GM13976 (cell line): ENCODE measurements around the gene CPT1B.

Experiments used
- DNase-seq: peaks from one replicate; pipeline ENCODE4 v3.0.0; 2012; ENCODE audit warnings: low spot score
- in situ Hi-C: fragments of 300-500 bp; cut with MboI; formaldehyde crosslinking; loops from one replicate; pipeline ENCODE4 v1.12.0; 2022; ENCODE audit warnings: low sequenced_read_pairs, mixed read lengths, inconsistent platforms; ENCODE audit not compliant: unreplicated experiment
- TF ChIP-seq, protein P1 (sequence below): IDR thresholded peaks from 2 replicates; pipeline ENCODE4 v1.5.1; 2012; ENCODE audit warnings: borderline replicate concordance, mild to moderate bottlenecking; ENCODE audit not compliant: insufficient read depth; ENCODE audit errors: extremely low read depth, missing control alignments, control extremely low read depth

The CPT1B gene

DNA sequence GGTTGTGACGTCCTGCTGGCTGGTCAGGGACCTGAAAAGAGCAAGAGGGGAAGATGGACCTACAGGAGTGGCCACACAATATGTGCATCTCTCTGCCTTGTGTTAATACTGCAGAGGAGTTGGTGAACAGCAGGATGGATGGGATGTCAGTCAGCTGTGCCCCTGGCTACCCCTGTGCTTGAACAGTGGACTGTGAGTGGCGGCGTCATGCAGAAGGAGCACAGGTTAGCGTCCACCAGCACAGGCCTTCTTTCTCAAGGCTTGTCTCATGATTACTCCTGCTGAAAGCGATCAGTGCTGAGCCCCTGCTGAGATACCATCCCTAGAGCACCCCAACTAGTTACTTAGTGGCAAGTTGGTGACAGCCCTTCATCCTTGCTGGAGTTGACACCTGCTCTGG lies 8.2 kb upstream of the CPT1B start:
- no peak for DNase-seq
- TF ChIP-seq, protein P1, sequence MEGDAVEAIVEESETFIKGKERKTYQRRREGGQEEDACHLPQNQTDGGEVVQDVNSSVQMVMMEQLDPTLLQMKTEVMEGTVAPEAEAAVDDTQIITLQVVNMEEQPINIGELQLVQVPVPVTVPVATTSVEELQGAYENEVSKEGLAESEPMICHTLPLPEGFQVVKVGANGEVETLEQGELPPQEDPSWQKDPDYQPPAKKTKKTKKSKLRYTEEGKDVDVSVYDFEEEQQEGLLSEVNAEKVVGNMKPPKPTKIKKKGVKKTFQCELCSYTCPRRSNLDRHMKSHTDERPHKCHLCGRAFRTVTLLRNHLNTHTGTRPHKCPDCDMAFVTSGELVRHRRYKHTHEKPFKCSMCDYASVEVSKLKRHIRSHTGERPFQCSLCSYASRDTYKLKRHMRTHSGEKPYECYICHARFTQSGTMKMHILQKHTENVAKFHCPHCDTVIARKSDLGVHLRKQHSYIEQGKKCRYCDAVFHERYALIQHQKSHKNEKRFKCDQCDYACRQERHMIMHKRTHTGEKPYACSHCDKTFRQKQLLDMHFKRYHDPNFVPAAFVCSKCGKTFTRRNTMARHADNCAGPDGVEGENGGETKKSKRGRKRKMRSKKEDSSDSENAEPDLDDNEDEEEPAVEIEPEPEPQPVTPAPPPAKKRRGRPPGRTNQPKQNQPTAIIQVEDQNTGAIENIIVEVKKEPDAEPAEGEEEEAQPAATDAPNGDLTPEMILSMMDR = no peak
- in situ Hi-C loops = no loop called here

DNA sequence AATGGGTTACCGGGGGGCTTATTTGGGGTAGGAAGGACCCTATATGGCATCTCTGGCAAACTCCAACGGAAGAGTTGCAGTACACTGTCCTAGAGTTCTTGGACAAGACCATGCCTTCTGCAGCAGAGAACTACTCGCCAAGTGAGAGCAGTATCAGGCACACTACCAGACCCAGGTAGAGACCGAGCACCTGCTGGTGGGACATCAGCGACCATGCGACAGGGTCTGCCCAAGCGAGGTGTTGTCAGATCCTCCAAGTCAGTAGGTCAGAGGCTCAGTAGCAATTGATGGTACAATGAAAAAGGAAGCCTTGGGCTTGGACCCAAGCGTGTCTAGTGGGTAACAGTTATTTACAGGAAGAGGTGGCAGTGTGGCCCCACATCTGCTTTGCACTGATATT lies 7.6 kb upstream of the CPT1B start:
- DNase-seq = no peak
- in situ Hi-C loops = no loop called here
- TF ChIP-seq, protein P1 = no peak

DNA sequence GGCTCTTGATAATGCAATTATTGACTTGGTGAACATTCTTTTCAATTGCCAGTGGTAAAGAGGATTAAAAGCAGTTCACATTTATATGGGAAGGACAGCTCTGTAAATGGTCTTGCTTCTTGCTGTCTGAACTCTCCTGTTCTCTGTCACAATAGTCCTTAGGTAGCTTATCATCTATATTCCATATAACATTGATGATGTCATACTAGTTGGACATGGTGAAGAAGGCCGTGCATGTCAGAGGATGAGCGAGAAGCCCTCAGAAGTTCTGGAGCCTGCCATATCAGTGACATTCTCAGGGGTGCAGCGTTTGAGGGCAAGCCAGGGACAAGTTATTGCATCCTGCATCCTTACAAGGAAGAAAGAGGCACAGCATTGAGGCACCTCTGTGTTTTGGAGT lies 7.0 kb upstream of the CPT1B start:
- TF ChIP-seq, protein P1 = no peak
- in situ Hi-C loops = no loop called here
- DNase-seq = no peak

DNA sequence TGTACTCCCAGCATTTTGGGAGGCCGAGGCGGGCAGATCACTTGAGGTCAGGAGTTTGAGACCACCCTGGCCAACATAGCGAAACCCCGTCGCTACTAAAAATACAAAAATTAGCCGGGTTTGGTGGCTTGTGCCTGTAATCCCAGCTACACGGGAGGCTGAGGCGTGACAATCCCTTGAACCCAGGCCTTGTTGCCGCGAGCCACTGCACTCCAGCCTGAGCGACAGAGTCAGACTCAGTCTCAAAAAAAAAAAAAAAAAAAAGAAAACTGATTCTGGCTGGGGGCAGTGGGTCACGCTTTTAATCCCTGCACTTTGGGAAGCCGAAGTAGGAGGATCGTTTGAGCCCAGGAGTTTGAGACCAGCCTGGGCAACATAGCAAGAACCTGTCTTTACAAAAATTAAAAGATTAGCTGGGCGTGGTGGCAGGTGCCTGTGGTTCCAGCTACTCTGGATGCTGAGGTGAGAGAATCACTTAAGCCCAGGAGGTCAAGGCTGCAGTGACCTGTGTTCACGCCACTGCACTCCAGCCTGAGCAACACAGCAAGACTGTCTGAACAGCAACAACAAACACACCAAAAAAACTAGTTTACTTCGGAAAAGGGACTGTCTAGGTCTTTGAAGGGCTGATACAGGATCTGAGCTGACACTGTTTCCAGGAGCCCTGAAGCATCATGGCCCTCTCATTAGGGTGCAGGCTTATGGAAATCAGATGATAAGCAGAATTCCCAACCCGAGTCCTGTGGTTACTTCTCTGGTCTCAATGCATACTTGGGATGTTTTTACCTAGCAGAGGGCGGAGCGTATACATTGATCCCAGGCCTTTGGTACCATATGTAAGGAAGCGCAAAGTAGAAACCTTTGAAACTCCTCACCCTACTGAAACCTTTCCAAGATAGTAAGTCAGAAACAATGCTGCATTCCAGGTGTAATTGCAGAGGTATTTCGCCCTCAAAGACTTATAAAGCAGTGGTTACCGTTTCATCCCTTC lies 6.2 kb upstream of the CPT1B start:
- in situ Hi-C loops = no loop called here
- no peak for DNase-seq
- TF ChIP-seq, protein P1 = no peak

DNA sequence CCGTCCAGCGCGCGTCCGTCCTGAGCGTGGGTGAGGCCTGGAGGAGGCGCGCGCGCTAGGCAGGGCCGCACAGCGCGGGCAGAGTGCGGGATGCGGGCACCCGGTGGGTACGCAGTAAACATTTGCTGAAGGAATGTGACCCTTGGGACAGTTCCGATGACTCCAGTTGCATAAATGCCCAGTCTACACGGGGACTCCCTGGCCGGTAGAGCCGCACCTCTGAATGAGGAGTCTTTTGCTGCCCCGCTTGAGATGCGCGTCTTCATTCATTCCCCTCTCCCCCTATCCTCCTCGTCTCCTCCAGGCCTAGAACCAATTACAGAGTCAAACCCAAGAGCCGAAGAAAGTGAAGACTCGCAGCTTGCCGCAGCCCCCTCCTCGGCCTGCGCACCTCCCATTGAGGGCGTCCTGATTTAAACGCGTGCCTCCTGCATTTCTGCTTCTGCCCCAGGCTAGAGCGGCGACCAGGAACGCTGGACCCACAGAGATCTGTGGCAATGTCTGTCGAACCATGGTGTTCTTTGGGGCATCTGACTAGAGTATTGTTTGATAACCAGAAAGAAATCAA lies 5.2 kb upstream of the CPT1B start:
- TF ChIP-seq, protein P1 = no peak
- in situ Hi-C loops = no loop called here
- DNase-seq = no peak

DNA sequence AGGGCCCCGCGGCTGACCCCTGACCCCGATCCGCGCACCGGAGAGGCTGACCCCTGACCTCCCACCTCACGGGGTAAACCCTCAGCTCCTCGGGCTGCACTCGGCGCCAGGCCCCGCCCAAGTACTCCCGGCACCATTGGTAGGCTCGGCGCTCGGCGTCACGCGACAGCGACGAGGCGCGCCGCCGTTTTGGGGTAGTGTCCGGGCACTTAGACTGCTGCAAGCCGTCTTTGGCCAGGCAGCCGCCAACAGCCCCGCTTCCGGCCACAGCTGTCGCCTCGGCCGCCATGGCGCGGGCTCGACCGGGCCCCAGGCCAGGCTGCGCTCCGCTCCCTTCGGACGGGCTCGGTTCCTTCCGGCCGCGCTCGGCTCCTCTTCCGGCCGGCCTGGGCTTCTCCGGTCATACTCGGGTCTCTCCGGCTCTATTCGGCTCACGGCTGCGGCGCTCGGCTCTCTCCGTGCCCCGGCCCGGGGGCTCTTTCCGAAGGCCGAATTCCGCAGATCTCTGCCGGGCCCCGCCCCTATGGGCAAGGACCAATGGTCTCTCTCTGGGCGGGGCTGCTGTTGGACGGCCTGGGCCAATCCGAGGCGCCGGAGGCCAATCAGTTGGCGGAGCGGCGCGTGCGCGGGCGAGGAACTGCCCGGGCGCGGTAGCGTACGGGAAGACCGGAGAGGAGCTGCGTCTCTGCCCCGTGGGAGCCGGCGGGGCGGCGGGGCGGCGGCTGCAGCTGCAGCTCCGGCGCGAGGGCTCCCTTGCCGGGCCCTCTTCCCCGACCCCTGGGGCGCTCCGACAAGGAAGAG lies 4.5 kb upstream of the CPT1B start, which contains the start of gene CHKB:
Gene CHKB, minus strand, starts transcription at position 357 of the 801 bp plus-strand sequence. Its CDS starts 68 bp downstream, at position 289.
- TF ChIP-seq, protein P1 = peak; percentile 7
- peak; percentile 100 for DNase-seq
- in situ Hi-C loops = no loop called here
